Vagina (tissue), 2 donors: ENCODE data around the gene NT5DC2. TPM values are rescaled to one million over a fixed set of nuclear protein-coding genes. Genes with fewer than 3 reads are reported as not detected.
"Not testable (repeated sequence)": the region's sequence is repeated elsewhere in the genome, so short reads cannot be mapped to it uniquely, and the experiment has no call there.

Experiments
- DNase-seq, 2 donors: peaks; one replicate each; pipeline ENCODE4 v3.0.0-alpha.2; 2017; ENCODE audit errors: extremely low spot score in 2 of 2
- H3K27ac ChIP-seq: fragments of 200-600 bp; sonication (generic); one replicate; pipeline ENCODE4 v1.5.1; 2019
- H3K27me3 ChIP-seq: fragments of 200-600 bp; sonication (generic); one replicate; pipeline ENCODE4 v1.5.1; 2019
- H3K36me3 ChIP-seq, 2 donors: fragments of 200-600 bp; sonication (generic); one replicate each; pipeline ENCODE4 v1.5.1; 2017 to 2019
- H3K4me1 ChIP-seq: fragments of 200-600 bp; sonication (generic); one replicate; pipeline ENCODE4 v1.5.1; 2019
- H3K4me3 ChIP-seq, 2 donors: fragments of 200-600 bp; sonication (generic); 1 replicate in 1 of 2; 2 replicates in 1 of 2; pipeline ENCODE4 v1.5.1; 2016 to 2019
- H3K9me3 ChIP-seq: fragments of 200-600 bp; sonication (generic); one replicate; pipeline ENCODE4 v1.5.1; 2019
- POLR2A ChIP-seq, 2 donors: fragments of 450-650 bp; IDR thresholded peaks; one replicate each; pipeline ENCODE4 v1.6.1; 2017; ENCODE audit warnings: antibody characterized with exemption in 2 of 2, mild to moderate bottlenecking in 2 of 2, moderate library complexity in 2 of 2
- POLR2AphosphoS5 ChIP-seq, 2 donors: sonication (generic); formaldehyde crosslinking; IDR thresholded peaks; one replicate each; pipeline ENCODE4 v1.9.0; 2017; ENCODE audit warnings: antibody characterized with exemption in 2 of 2, mild to moderate bottlenecking in 2 of 2, low read depth in 1 of 2; ENCODE audit not compliant: insufficient read depth in 1 of 2
- intact Hi-C: fragments of 100-400 bp; cut with DNase I; formaldehyde crosslinking; loops from one replicate; pipeline ENCODE4 v1.15.1; 2023
- total RNA-seq: library from RNA; depleted of rRNA; stranded (reverse); fragments of >200 nt; gene quantifications from one replicate; pipeline ENCODE4 v1.2.3, GENCODE V29; 2016
- TF ChIP-seq, protein P1 (sequence below), 3 experiments: fragments of 450-650 bp in 2 of 3; fragments of 200-600 bp in 1 of 3; sonication (generic) in 1 of 3; IDR thresholded peaks; one replicate each; pipeline ENCODE4 v1.5.1; 2017 to 2019; ENCODE audit warnings: antibody characterized with exemption in 3 of 3, mild to moderate bottlenecking in 2 of 3, moderate library complexity in 2 of 3

Gene NT5DC2
- total RNA-seq, 1 donor from 2014 or later: 63.3 TPM

DNA sequence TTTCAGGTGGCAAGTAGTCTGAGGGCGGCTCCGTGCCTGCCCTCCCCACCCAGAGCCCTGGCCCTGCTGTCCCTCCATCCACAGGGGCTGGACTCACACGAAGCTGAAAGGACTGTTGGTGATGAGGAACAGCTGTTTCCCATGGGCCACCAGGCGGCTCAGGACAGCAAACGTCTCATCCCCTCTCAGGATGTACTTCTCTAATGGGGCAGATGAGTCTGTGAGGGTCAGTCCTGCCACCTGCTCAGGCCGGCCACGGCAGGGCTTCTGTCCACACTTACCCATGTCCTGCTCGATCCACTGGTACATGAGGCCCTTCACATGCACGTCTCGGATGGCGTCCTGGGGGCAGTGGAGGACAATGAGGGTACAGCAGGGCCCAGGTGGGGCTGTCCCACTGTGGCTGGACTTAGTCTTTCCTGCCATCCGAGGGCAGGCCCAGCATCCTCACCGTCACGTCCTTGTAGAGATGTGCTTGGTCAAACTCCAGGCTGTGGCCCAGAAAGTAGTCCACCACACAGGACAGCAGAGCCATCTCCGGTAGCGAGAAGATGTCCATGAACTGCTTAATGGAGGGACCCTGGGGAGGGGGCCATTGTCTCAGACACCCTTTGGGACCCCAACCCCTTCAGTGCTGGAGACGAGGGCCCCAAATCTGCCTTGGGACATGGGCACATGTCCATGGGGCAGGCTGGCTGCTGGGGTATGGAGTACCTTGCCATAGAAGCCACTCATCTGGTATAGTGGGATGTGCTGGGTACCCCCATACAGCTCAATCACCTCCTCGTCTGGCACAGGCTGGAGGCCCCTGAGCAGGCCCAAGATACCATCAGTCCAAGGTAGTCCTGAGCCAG, 5.7 kb downstream of the NT5DC2 start:
- peaks cover 67% of the 10 kb centered on the region for H3K4me1 ChIP-seq
- intact Hi-C loops: loop anchor here (10.0 kb wide), 1 partner anchor 103 kb away; no protein-coding TSS in a partner anchor

GRCh38 chr3:52527039-52527731, 6.5 kb downstream of the NT5DC2 start:
- no peak for DNase-seq
- no peaks in the 10 kb centered on the region for H3K9me3 ChIP-seq
- peaks cover 59% of the 10 kb centered on the region for H3K4me1 ChIP-seq
- intact Hi-C loops: loop anchor here (10.0 kb wide), 1 partner anchor 102 kb away; no protein-coding TSS in a partner anchor
- no peak overlapping the region for H3K27ac ChIP-seq
- peaks cover 0 to 10% of the 10 kb centered on the region in 2 donors for H3K36me3 ChIP-seq
- H3K27me3 ChIP-seq: no peaks in the 10 kb centered on the region
- TF ChIP-seq POLR2AphosphoS5 (IDR thresholded peaks at IDR 0.05; ENCODE audit: insufficient read depth in 1 of 2, low read depth in 1 of 2) (no peak), POLR2A (IDR thresholded peaks at IDR 0.05) (no peak)
- TF ChIP-seq, protein P1, sequence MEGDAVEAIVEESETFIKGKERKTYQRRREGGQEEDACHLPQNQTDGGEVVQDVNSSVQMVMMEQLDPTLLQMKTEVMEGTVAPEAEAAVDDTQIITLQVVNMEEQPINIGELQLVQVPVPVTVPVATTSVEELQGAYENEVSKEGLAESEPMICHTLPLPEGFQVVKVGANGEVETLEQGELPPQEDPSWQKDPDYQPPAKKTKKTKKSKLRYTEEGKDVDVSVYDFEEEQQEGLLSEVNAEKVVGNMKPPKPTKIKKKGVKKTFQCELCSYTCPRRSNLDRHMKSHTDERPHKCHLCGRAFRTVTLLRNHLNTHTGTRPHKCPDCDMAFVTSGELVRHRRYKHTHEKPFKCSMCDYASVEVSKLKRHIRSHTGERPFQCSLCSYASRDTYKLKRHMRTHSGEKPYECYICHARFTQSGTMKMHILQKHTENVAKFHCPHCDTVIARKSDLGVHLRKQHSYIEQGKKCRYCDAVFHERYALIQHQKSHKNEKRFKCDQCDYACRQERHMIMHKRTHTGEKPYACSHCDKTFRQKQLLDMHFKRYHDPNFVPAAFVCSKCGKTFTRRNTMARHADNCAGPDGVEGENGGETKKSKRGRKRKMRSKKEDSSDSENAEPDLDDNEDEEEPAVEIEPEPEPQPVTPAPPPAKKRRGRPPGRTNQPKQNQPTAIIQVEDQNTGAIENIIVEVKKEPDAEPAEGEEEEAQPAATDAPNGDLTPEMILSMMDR (IDR thresholded peaks at IDR 0.05): no peak
- H3K4me3 ChIP-seq: no peak overlapping the region

More for the DNA sequence above, 5.7 kb downstream of the NT5DC2 start:
- DNase-seq: no peak
- Histone ChIP-seq H3K27me3 (no peaks in the 10 kb centered on the region), H3K27ac (no peak overlapping the region), H3K36me3 (peaks cover 0 to 10% of the 10 kb centered on the region in 2 donors), H3K9me3 (no peaks in the 10 kb centered on the region), H3K4me3 (no peak overlapping the region)
- TF ChIP-seq, protein P1 (IDR thresholded peaks at IDR 0.05): no peak
- TF ChIP-seq POLR2AphosphoS5 (IDR thresholded peaks at IDR 0.05; ENCODE audit: insufficient read depth in 1 of 2, low read depth in 1 of 2): no peak
- TF ChIP-seq POLR2A (IDR thresholded peaks at IDR 0.05): no peak

DNA sequence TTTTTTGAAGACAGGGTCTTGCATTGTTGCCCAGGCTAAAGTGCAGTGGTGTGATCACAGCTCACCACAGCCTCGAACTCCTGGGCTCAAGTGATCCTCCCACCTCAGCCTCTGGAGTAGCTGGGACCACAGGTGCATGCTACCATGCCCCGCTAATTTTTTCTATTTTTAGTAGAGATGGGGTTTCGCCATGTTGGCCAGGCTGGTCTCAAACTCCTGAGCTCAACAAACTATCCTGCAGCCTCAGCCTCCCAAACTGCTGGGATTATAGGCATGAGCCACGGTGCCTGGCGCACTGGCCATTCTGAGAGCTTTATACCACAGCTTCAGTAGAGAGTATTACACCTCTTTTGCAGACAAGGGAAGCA, 7.0 kb downstream of the NT5DC2 start:
- not testable (repeated sequence) for DNase-seq, H3K9me3 ChIP-seq, H3K27me3 ChIP-seq, H3K4me3 ChIP-seq
- Histone ChIP-seq H3K4me1 (peaks cover 54% of the 10 kb centered on the region), H3K27ac (peak overlapping the region; percentile 60), H3K36me3 (peaks cover 0 to 10% of the 10 kb centered on the region in 2 donors)
- intact Hi-C loops: loop anchor here (10.0 kb wide), 1 partner anchor 102 kb away; no protein-coding TSS in a partner anchor

DNA sequence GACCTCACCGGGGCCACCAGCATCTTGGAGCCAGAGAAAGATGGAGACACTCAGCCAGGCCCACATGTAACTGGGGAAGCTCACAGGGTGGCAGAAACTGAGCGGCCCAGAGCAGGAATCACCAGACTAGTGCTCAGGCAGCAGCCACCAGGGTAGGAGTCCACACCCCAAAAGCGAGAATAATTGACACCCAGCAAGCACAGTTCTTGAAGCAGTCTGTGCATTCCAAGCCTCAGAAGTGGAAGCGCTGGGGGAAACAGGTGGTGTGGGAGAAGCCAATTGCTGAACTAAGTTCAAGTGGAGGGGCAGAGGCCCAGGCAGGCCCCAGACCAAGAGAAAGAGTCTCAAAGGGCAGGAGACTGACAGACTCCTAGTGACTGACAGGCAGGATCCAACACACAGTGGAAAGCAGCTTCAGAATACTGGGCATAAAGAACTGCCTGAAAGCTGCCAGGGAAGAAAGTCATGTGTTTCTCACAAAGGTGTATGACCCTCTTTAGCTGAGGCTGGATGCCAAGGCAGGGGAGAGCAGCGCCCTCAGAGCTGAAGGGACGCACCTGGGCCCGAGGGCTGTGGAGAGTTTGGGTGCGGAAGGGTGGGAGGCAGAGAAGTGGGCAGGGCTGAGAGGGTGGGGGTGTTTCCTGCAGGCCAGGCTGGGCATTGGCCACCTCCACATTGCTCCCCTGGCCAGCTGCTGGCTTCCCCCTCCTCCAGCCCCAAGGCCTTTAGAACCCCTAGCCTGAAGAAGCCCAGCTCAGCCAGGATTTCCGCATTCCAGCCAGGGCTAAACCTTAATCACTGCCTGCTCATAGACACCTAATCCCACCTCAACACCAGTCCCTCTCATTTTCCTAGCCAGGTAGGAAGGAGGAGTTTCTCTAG, 7.7 kb downstream of the NT5DC2 start:
- Histone ChIP-seq H3K4me3 (no peak overlapping the region), H3K9me3 (no peaks in the 10 kb centered on the region), H3K27ac (peak overlapping the region; percentile 60), H3K27me3 (no peaks in the 10 kb centered on the region), H3K4me1 (peaks cover 47% of the 10 kb centered on the region), H3K36me3 (peaks cover 0 to 10% of the 10 kb centered on the region in 2 donors)
- intact Hi-C loops: loop anchor here (10.0 kb wide), 1 partner anchor 101 kb away; no protein-coding TSS in a partner anchor
- TF ChIP-seq, protein P1 (IDR thresholded peaks at IDR 0.05): no peak
- TF ChIP-seq POLR2A (IDR thresholded peaks at IDR 0.05): no peak
- TF ChIP-seq POLR2AphosphoS5 (IDR thresholded peaks at IDR 0.05; ENCODE audit: insufficient read depth in 1 of 2, low read depth in 1 of 2): no peak
- DNase-seq: no peak
